OCI-LY7 (cell line): ENCODE data around the gene SMYD1. TPM values are rescaled to one million over a fixed set of nuclear protein-coding genes. Genes with fewer than 3 reads are reported as not detected.

Experiments used
- BruUV-seq: library from RNA; stranded (reverse); fragments of 400-500 nt; replicated peaks from 2 replicates; lab custom pipeline; 2021; lab: Mats Ljungman, UMichigan
- CTCF ChIA-PET: fragments of 300-600 bp; sonication (Branson Sonifier 250); formaldehyde crosslinking; loops from one replicate; lab custom pipeline; 2022; ENCODE audit warnings: antibody characterized with exemption; ENCODE audit not compliant: unreplicated experiment; lab: Charles Lee
- POLR2A ChIA-PET: fragments of 300-600 bp; sonication (Branson Sonifier 250); formaldehyde crosslinking; loops from one replicate; lab custom pipeline; 2022; ENCODE audit warnings: antibody characterized with exemption; lab: Charles Lee
- DNase-seq: peaks from one replicate; pipeline ENCODE4 v3.0.0-alpha.2; 2015; ENCODE audit warnings: low spot score
- H2AFZ ChIP-seq: fragments of 200-600 bp; sonication (generic), shearing (Covaris generic); 2 replicates; pipeline ENCODE4 v1.6.1; 2014; ENCODE audit warnings: mild to moderate bottlenecking, antibody characterized with exemption, low read length, moderate library complexity
- H3K27ac ChIP-seq: fragments of 200-600 bp; sonication (generic); 2 replicates; pipeline ENCODE4 v1.5.1; 2014; ENCODE audit warnings: mixed run types, low read depth, mild to moderate bottlenecking, moderate library complexity, low read length, inconsistent platforms; ENCODE audit not compliant: poor library complexity, severe bottlenecking
- H3K36me3 ChIP-seq: fragments of 200-600 bp; sonication (generic); 2 replicates; pipeline ENCODE4 v1.6.1; 2014; ENCODE audit warnings: mild to moderate bottlenecking, antibody characterized with exemption, low read length, moderate library complexity, mixed read lengths; ENCODE audit not compliant: insufficient read depth
- H3K4me1 ChIP-seq: fragments of 200-600 bp; sonication (generic); 2 replicates; pipeline ENCODE4 v1.5.1; 2014; ENCODE audit warnings: mild to moderate bottlenecking, low read length; ENCODE audit not compliant: insufficient read depth, poor library complexity, severe bottlenecking
- H3K4me2 ChIP-seq: fragments of 200-600 bp; sonication (generic); 2 replicates; pipeline ENCODE4 v1.6.1; 2014; ENCODE audit warnings: mild to moderate bottlenecking, low read length
- H3K4me3 ChIP-seq: fragments of 200-600 bp; sonication (generic); 2 replicates; pipeline ENCODE4 v1.5.1; 2014; ENCODE audit warnings: mild to moderate bottlenecking, low read depth, low read length; ENCODE audit not compliant: poor library complexity, severe bottlenecking
- H3K79me2 ChIP-seq: fragments of 200-600 bp; sonication (generic); 2 replicates; pipeline ENCODE4 v1.6.1; 2016; ENCODE audit warnings: low read depth, mild to moderate bottlenecking, low read length, moderate library complexity, mixed read lengths; ENCODE audit not compliant: insufficient read depth
- H3K9me2 ChIP-seq: fragments of 200-600 bp; sonication (generic); 2 replicates; pipeline ENCODE4 v1.6.1; 2016; ENCODE audit warnings: mild to moderate bottlenecking, low read length, mixed read lengths; ENCODE audit not compliant: insufficient read depth
- H3K9me3 ChIP-seq: fragments of 200-600 bp; sonication (generic); 2 replicates; pipeline ENCODE4 v1.6.1; 2014; ENCODE audit warnings: mild to moderate bottlenecking, mixed run types, low read length, mixed read lengths
- H4K20me1 ChIP-seq: fragments of 200-600 bp; sonication (generic); 2 replicates; pipeline ENCODE4 v1.6.1; 2014; ENCODE audit warnings: mild to moderate bottlenecking, antibody characterized with exemption, low read length, moderate library complexity, mixed read lengths; ENCODE audit not compliant: insufficient read depth
- EZH2phosphoT487 ChIP-seq: fragments of 200-600 bp; sonication (generic); IDR thresholded peaks from 2 replicates; pipeline ENCODE4 v1.6.1; 2018; ENCODE audit warnings: low read depth, borderline replicate concordance, mild to moderate bottlenecking, mixed run types, antibody characterized with exemption, low read length, moderate library complexity, mixed read lengths
- intact Hi-C: fragments of 100-400 bp; cut with micrococcal nuclease; formaldehyde crosslinking; loops from one replicate; pipeline ENCODE4 v1.10.0; 2022; ENCODE audit not compliant: unreplicated experiment
- total RNA-seq, 2 experiments: library from RNA; depleted of rRNA in 1 of 2; stranded (reverse); fragments of >200 nt in 1 of 2; shearing (Covaris generic) in 1 of 2; gene quantifications; 2 replicates each; pipeline ENCODE4 v1.2.3, GENCODE V29; 2014 to 2022
- TF ChIP-seq, protein P1 (sequence below): fragments of 200-600 bp; sonication (generic); conservative IDR thresholded peaks from 2 replicates; pipeline ENCODE4 v1.5.1; 2014; ENCODE audit warnings: mild to moderate bottlenecking, antibody characterized with exemption, low read length, moderate library complexity, mixed read lengths

Gene SMYD1
- total RNA-seq, 2 experiments from 2014 or later = not detected

DNA sequence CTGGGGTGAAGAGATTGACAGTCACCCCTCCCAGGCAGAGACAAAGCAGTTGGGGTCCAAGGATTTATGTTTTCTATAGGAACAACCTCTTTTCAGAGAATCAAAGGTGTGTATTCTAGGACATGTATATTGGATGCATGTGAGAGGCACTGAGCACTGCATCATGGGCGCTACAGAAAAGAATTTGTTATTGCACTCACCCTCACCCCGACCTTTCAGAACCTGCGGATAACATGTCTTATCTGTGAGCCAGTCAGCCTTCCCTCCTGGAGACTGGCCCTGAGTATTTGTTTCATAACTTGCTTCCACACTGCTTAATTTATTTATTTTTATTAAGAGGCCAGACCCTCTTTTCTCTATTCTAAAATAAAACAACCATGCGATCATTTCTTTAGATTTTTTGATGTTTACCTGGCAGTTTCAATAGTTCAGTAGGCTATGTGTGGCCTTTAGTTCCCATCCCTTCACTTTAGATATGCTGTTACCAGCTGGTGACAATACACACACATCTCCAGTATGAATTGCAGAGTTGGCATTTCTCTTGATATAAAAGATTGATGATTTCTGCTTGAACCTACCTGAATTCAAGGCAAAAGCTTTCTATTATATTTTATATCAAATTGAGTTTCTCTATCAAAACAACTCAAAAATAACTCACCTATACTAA is 30.4 kb downstream of the SMYD1 start:
- no peak overlapping the region for H3K27ac ChIP-seq
- POLR2A ChIA-PET = no interaction called here
- no peak overlapping the region for H3K4me2 ChIP-seq
- no peaks in the 10 kb centered on the region for H3K9me3 ChIP-seq
- no peaks in the 10 kb centered on the region for H3K4me1 ChIP-seq
- no peak overlapping the region for H2AFZ ChIP-seq
- no peaks in the 10 kb centered on the region for H3K36me3 ChIP-seq
- H3K79me2 ChIP-seq = no peaks in the 10 kb centered on the region
- no peak for DNase-seq
- no TSS peak for BruUV-seq
- intact Hi-C loops = loop anchor here (5.0 kb wide), 1 partner anchor 49 kb away; no protein-coding TSS in a partner anchor
- no peaks in the 10 kb centered on the region for H4K20me1 ChIP-seq
- TF ChIP-seq EZH2phosphoT487 = no peak
- TF ChIP-seq, protein P1, sequence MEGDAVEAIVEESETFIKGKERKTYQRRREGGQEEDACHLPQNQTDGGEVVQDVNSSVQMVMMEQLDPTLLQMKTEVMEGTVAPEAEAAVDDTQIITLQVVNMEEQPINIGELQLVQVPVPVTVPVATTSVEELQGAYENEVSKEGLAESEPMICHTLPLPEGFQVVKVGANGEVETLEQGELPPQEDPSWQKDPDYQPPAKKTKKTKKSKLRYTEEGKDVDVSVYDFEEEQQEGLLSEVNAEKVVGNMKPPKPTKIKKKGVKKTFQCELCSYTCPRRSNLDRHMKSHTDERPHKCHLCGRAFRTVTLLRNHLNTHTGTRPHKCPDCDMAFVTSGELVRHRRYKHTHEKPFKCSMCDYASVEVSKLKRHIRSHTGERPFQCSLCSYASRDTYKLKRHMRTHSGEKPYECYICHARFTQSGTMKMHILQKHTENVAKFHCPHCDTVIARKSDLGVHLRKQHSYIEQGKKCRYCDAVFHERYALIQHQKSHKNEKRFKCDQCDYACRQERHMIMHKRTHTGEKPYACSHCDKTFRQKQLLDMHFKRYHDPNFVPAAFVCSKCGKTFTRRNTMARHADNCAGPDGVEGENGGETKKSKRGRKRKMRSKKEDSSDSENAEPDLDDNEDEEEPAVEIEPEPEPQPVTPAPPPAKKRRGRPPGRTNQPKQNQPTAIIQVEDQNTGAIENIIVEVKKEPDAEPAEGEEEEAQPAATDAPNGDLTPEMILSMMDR = no peak
- H3K9me2 ChIP-seq = no peaks in the 10 kb centered on the region
- no peak overlapping the region for H3K4me3 ChIP-seq
- CTCF ChIA-PET = no interaction called here

GRCh38 chr2:88098558-88098900 is 30.9 kb downstream of the SMYD1 start:
- no peaks in the 10 kb centered on the region for H3K9me3 ChIP-seq
- ChIA-PET CTCF (no interaction called here), POLR2A (no interaction called here)
- no peaks in the 10 kb centered on the region for H4K20me1 ChIP-seq
- BruUV-seq = no TSS peak
- H3K4me1 ChIP-seq = no peaks in the 10 kb centered on the region
- no peaks in the 10 kb centered on the region for H3K79me2 ChIP-seq
- intact Hi-C loops = loop anchor here (5.0 kb wide), 1 partner anchor 49 kb away; no protein-coding TSS in a partner anchor
- H2AFZ ChIP-seq = no peak overlapping the region
- H3K36me3 ChIP-seq = no peaks in the 10 kb centered on the region
- H3K9me2 ChIP-seq = no peaks in the 10 kb centered on the region
- no peak overlapping the region for H3K4me3 ChIP-seq
- H3K27ac ChIP-seq = no peak overlapping the region
- H3K4me2 ChIP-seq = no peak overlapping the region
- no peak for TF ChIP-seq EZH2phosphoT487
- TF ChIP-seq, protein P1 = no peak
- DNase-seq = no peak

- CTCF ChIA-PET = no interaction called here
- H3K4me1 ChIP-seq = no peaks in the 10 kb centered on the region
- intact Hi-C loops = loop anchor here (5.0 kb wide), 1 partner anchor 47 kb away; no protein-coding TSS in a partner anchor
- H2AFZ ChIP-seq = no peak overlapping the region
- no peaks in the 10 kb centered on the region for H3K9me2 ChIP-seq
- no peak overlapping the region for H3K4me2 ChIP-seq
- no peak overlapping the region for H3K27ac ChIP-seq
- no peaks in the 10 kb centered on the region for H4K20me1 ChIP-seq
- TF ChIP-seq, protein P1 = no peak
- no peak for TF ChIP-seq EZH2phosphoT487
- H3K79me2 ChIP-seq = no peaks in the 10 kb centered on the region
- no peak overlapping the region for H3K4me3 ChIP-seq
- H3K36me3 ChIP-seq = no peaks in the 10 kb centered on the region
- BruUV-seq = no TSS peak
- POLR2A ChIA-PET = interaction anchor here (0.6 kb wide), 1 partner anchor 78 kb away, joined by 4 read pairs; no protein-coding TSS in a partner anchor
- H3K9me3 ChIP-seq = no peaks in the 10 kb centered on the region
- no peak for DNase-seq
Measured at GRCh38 chr2:88099798-88100488, 32.3 kb downstream of the SMYD1 start.
